Kidney tubule cell (primary cell): ENCODE data around the gene FCHSD2.
A peak's percentile ranks its signal among the peaks of the same experiment; 100 is the strongest.
"Not testable (repeated sequence)": the region's sequence is repeated elsewhere in the genome, so short reads cannot be mapped to it uniquely, and the experiment has no call there.

Experiments
- DNase-seq: peaks from one replicate; pipeline ENCODE4 v3.0.0-alpha.2; 2018; ENCODE audit warnings: low spot score

Gene FCHSD2

GRCh38 chr11:72834905-72835304, 307.2 kb downstream of the FCHSD2 start:
- no peak for DNase-seq

GRCh38 chr11:72833811-72834493, 308.2 kb downstream of the FCHSD2 start:
- no peak for DNase-seq

GRCh38 chr11:72833083-72833733, 308.9 kb downstream of the FCHSD2 start:
- no peak for DNase-seq

GRCh38 chr11:72832301-72833082, 309.6 kb downstream of the FCHSD2 start:
- DNase-seq, result no peak

GRCh38 chr11:72831521-72832300, 310.4 kb downstream of the FCHSD2 start:
- DNase-seq, result peak; percentile 78

- no peak for DNase-seq
These were observed 312.1 kb downstream of the FCHSD2 start for GRCh38 chr11:72829884-72830533.

- no peak for DNase-seq
These were observed 312.9 kb downstream of the FCHSD2 start for GRCh38 chr11:72829178-72829577.

GRCh38 chr11:72828692-72829101, 313.4 kb downstream of the FCHSD2 start:
- DNase-seq, result no peak

- DNase-seq, result no peak
These were observed 314.0 kb downstream of the FCHSD2 start for GRCh38 chr11:72828081-72828567.

GRCh38 chr11:72827656-72828055, 314.5 kb downstream of the FCHSD2 start:
- not testable (repeated sequence) for DNase-seq

- no peak for DNase-seq
These were observed 315.1 kb downstream of the FCHSD2 start for GRCh38 chr11:72826942-72827480.

GRCh38 chr11:72826191-72826941, 315.8 kb downstream of the FCHSD2 start:
- no peak for DNase-seq

- no peak for DNase-seq
These were observed 316.5 kb downstream of the FCHSD2 start for GRCh38 chr11:72825661-72826060.

- DNase-seq, result no peak
These were observed 317.2 kb downstream of the FCHSD2 start for GRCh38 chr11:72824811-72825505.

- no peak for DNase-seq
These were observed 318.1 kb downstream of the FCHSD2 start for GRCh38 chr11:72824020-72824419.

GRCh38 chr11:72823105-72823804, 318.9 kb downstream of the FCHSD2 start:
- no peak for DNase-seq

GRCh38 chr11:72821920-72822799, 320.0 kb downstream of the FCHSD2 start:
- DNase-seq, result peak; percentile 91
